ENCODE results near the gene PAQR5.

The PAQR5 gene

GRCh38 chr15:69317392-69317841 lies 18.7 kb downstream of the PAQR5 start:
- Histone ChIP-seq H3K4me3 (ENCODE audit: low read depth, low read length) (no peak overlapping the region), H2BK12ac (ENCODE audit: low read length) (no peak overlapping the region), H3K23ac (ENCODE audit: low read length) (no peak overlapping the region)

GRCh38 chr15:69318033-69318432 lies 19.3 kb downstream of the PAQR5 start:
- Histone ChIP-seq H2AFZ (ENCODE audit: insufficient read depth, low read length, poor library complexity) (no peak overlapping the region), H3K4me3 (ENCODE audit: low read depth, low read length) (no peak overlapping the region), H3K14ac (ENCODE audit: low read length) (no peak overlapping the region), H3K27ac (ENCODE audit: low read depth, low read length) (no peak overlapping the region), H3K4me2 (ENCODE audit: low read length) (no peak overlapping the region), H3K23ac (ENCODE audit: low read length) (no peak overlapping the region), H2BK12ac (ENCODE audit: low read length) (no peak overlapping the region), H2BK120ac (ENCODE audit: insufficient read depth, low read length, poor library complexity) (no peak overlapping the region), H3K27me3 (ENCODE audit: insufficient read depth, low read length) (no peaks in the 10 kb centered on the region), H3K18ac (ENCODE audit: low read length) (no peak overlapping the region), H4K12ac (ENCODE audit: low read depth, low read length) (no peak overlapping the region), H4K8ac (ENCODE audit: low read depth, low read length) (no peak overlapping the region), H3K79me1 (ENCODE audit: low read length) (no peaks in the 10 kb centered on the region), H3K9ac (ENCODE audit: low read length) (no peak overlapping the region), H2BK5ac (ENCODE audit: low read depth, low read length, poor library complexity) (no peak overlapping the region), H4K91ac (ENCODE audit: low read depth, low read length) (no peak overlapping the region), H3K4ac (ENCODE audit: low read depth, low read length) (no peak overlapping the region), H3K36me3 (ENCODE audit: control insufficient read depth in 1 of 2, insufficient read depth in 2 of 2, low read length in 2 of 2) (no peaks in the 10 kb centered on the region), H2AK5ac (ENCODE audit: low read length) (no peak overlapping the region), H3K9me3 (ENCODE audit: insufficient read depth, low read depth, low read length) (no peaks in the 10 kb centered on the region), H3K79me2 (ENCODE audit: control insufficient read depth, insufficient read depth, low read length, poor library complexity) (no peaks in the 10 kb centered on the region), H3K4me1 (ENCODE audit: control insufficient read depth in 1 of 2, insufficient read depth in 2 of 2, low read length in 2 of 2) (no peaks in the 10 kb centered on the region)
- DNase-seq = no peak
- no CpG with 5 or more reads among the region's 7 CpGs for WGBS (ENCODE audit: extremely low coverage, insufficient coverage, insufficient read length)

More at GRCh38 chr15:69317392-69317841, 18.7 kb downstream of the PAQR5 start:
- no peak overlapping the region for H3K4ac ChIP-seq (ENCODE audit: low read depth, low read length)
- H2AFZ ChIP-seq (ENCODE audit: insufficient read depth, low read length, poor library complexity) = no peak overlapping the region
- no peak overlapping the region for H2AK5ac ChIP-seq (ENCODE audit: low read length)
- H4K12ac ChIP-seq (ENCODE audit: low read depth, low read length) = no peak overlapping the region
- H3K27ac ChIP-seq (ENCODE audit: low read depth, low read length) = no peak overlapping the region
- H3K14ac ChIP-seq (ENCODE audit: low read length) = no peak overlapping the region
- H3K9me3 ChIP-seq (ENCODE audit: insufficient read depth, low read depth, low read length) = no peaks in the 10 kb centered on the region
- H4K91ac ChIP-seq (ENCODE audit: low read depth, low read length) = no peak overlapping the region
- no peaks in the 10 kb centered on the region for H3K4me1 ChIP-seq (ENCODE audit: control insufficient read depth in 1 of 2, insufficient read depth in 2 of 2, low read length in 2 of 2)
- H3K4me2 ChIP-seq (ENCODE audit: low read length) = no peak overlapping the region
- no peak overlapping the region for H4K8ac ChIP-seq (ENCODE audit: low read depth, low read length)
- no peak overlapping the region for H2BK5ac ChIP-seq (ENCODE audit: low read depth, low read length, poor library complexity)
- no peak overlapping the region for H3K18ac ChIP-seq (ENCODE audit: low read length)
- H3K79me2 ChIP-seq (ENCODE audit: control insufficient read depth, insufficient read depth, low read length, poor library complexity) = no peaks in the 10 kb centered on the region
- H3K79me1 ChIP-seq (ENCODE audit: low read length) = no peaks in the 10 kb centered on the region
- H3K27me3 ChIP-seq (ENCODE audit: insufficient read depth, low read length) = no peaks in the 10 kb centered on the region
- no peak overlapping the region for H2BK120ac ChIP-seq (ENCODE audit: insufficient read depth, low read length, poor library complexity)
- H3K36me3 ChIP-seq (ENCODE audit: control insufficient read depth in 1 of 2, insufficient read depth in 2 of 2, low read length in 2 of 2) = no peaks in the 10 kb centered on the region
- no CpG with 5 or more reads among the region's 5 CpGs for WGBS (ENCODE audit: extremely low coverage, insufficient coverage, insufficient read length)
- no peak overlapping the region for H3K9ac ChIP-seq (ENCODE audit: low read length)
- DNase-seq = no peak

GRCh38 chr15:69319384-69320375 lies 21.0 kb downstream of the PAQR5 start:
- Histone ChIP-seq H3K79me1 (ENCODE audit: low read length) (no peaks in the 10 kb centered on the region), H3K14ac (ENCODE audit: low read length) (no peak overlapping the region), H2BK12ac (ENCODE audit: low read length) (no peak overlapping the region), H4K12ac (ENCODE audit: low read depth, low read length) (no peak overlapping the region), H3K23ac (ENCODE audit: low read length) (no peak overlapping the region), H2BK120ac (ENCODE audit: insufficient read depth, low read length, poor library complexity) (no peak overlapping the region), H2AK5ac (ENCODE audit: low read length) (no peak overlapping the region), H3K4me3 (ENCODE audit: low read depth, low read length) (no peak overlapping the region), H3K4me1 (ENCODE audit: control insufficient read depth in 1 of 2, insufficient read depth in 2 of 2, low read length in 2 of 2) (no peaks in the 10 kb centered on the region), H2AFZ (ENCODE audit: insufficient read depth, low read length, poor library complexity) (no peak overlapping the region), H3K79me2 (ENCODE audit: control insufficient read depth, insufficient read depth, low read length, poor library complexity) (no peaks in the 10 kb centered on the region), H3K9me3 (ENCODE audit: insufficient read depth, low read depth, low read length) (no peaks in the 10 kb centered on the region), H3K27ac (ENCODE audit: low read depth, low read length) (no peak overlapping the region), H3K9ac (ENCODE audit: low read length) (no peak overlapping the region), H3K36me3 (ENCODE audit: control insufficient read depth in 1 of 2, insufficient read depth in 2 of 2, low read length in 2 of 2) (no peaks in the 10 kb centered on the region), H4K8ac (ENCODE audit: low read depth, low read length) (no peak overlapping the region), H3K27me3 (ENCODE audit: insufficient read depth, low read length) (no peaks in the 10 kb centered on the region), H2BK5ac (ENCODE audit: low read depth, low read length, poor library complexity) (no peak overlapping the region), H3K4me2 (ENCODE audit: low read length) (no peak overlapping the region), H3K4ac (ENCODE audit: low read depth, low read length) (no peak overlapping the region), H3K18ac (ENCODE audit: low read length) (no peak overlapping the region), H4K91ac (ENCODE audit: low read depth, low read length) (no peak overlapping the region)
- no CpG with 5 or more reads among the region's 19 CpGs for WGBS (ENCODE audit: extremely low coverage, insufficient coverage, insufficient read length)
- DNase-seq = no peak

GRCh38 chr15:69320977-69321554 lies 22.4 kb downstream of the PAQR5 start:
- H3K27me3 ChIP-seq (ENCODE audit: insufficient read depth, low read length) = no peaks in the 10 kb centered on the region
- no peak overlapping the region for H2AK5ac ChIP-seq (ENCODE audit: low read length)
- H3K36me3 ChIP-seq (ENCODE audit: control insufficient read depth in 1 of 2, insufficient read depth in 2 of 2, low read length in 2 of 2) = no peaks in the 10 kb centered on the region
- H3K18ac ChIP-seq (ENCODE audit: low read length) = no peak overlapping the region
- H2AFZ ChIP-seq (ENCODE audit: insufficient read depth, low read length, poor library complexity) = no peak overlapping the region
- no peaks in the 10 kb centered on the region for H3K79me1 ChIP-seq (ENCODE audit: low read length)
- no peak overlapping the region for H4K12ac ChIP-seq (ENCODE audit: low read depth, low read length)
- no peak overlapping the region for H3K4me3 ChIP-seq (ENCODE audit: low read depth, low read length)
- H2BK12ac ChIP-seq (ENCODE audit: low read length) = no peak overlapping the region
- H3K4me1 ChIP-seq (ENCODE audit: control insufficient read depth in 1 of 2, insufficient read depth in 2 of 2, low read length in 2 of 2) = no peaks in the 10 kb centered on the region
- no peak overlapping the region for H3K23ac ChIP-seq (ENCODE audit: low read length)
- no peak overlapping the region for H3K9ac ChIP-seq (ENCODE audit: low read length)
- no CpG with 5 or more reads among the region's 7 CpGs for WGBS (ENCODE audit: extremely low coverage, insufficient coverage, insufficient read length)
- no peak overlapping the region for H3K4ac ChIP-seq (ENCODE audit: low read depth, low read length)
- H2BK5ac ChIP-seq (ENCODE audit: low read depth, low read length, poor library complexity) = no peak overlapping the region
- no peak overlapping the region for H3K27ac ChIP-seq (ENCODE audit: low read depth, low read length)
- no peaks in the 10 kb centered on the region for H3K9me3 ChIP-seq (ENCODE audit: insufficient read depth, low read depth, low read length)
- H4K91ac ChIP-seq (ENCODE audit: low read depth, low read length) = no peak overlapping the region
- H2BK120ac ChIP-seq (ENCODE audit: insufficient read depth, low read length, poor library complexity) = no peak overlapping the region
- H3K4me2 ChIP-seq (ENCODE audit: low read length) = no peak overlapping the region
- no peak overlapping the region for H4K8ac ChIP-seq (ENCODE audit: low read depth, low read length)
- no peaks in the 10 kb centered on the region for H3K79me2 ChIP-seq (ENCODE audit: control insufficient read depth, insufficient read depth, low read length, poor library complexity)
- no peak for DNase-seq
- no peak overlapping the region for H3K14ac ChIP-seq (ENCODE audit: low read length)

Measured in trophoblast cell (in vitro differentiated cells and primary cell).